ENCODE measurements around the gene RAB36. TPM values are rescaled to one million over a fixed set of nuclear protein-coding genes. Genes with fewer than 3 reads are reported as not detected.

The RAB36 gene
- total RNA-seq, 4 donors from 2014 or later = 0.38 to 1.0 (median 0.57) TPM

DNA sequence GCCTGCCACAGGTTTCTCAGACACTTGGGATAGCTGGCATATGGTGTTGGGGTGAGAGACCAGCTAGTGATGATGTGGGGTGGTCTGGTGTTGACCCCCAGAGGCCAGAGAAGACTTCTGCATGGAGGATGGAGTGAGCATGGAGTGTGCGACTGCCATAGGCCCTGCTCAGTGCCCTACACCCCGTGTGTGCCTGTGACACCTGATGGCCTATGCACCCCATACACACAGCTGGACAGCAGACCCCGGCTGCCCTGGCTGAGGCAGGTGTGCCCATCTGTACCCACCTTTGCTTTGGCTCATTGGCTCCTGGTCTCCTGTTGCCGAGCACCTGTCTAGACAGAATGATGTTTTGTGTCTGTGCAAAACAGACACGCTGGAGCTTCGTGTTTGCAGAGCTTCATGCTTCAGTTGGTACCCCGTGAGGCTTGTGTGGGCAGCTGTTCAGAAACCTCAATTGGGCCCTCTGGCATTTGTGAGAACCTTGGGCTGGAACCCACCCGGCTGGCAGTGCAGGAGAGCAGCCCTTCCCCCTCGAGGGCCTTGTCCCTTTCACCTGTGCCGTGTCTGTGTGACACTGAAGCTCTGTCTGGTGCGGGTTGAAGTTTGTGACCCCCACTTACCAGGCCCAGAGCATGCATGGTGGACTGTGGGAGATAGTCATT, 62.6 kb downstream of the RAB36 start:
- TF ChIP-seq, protein P1, sequence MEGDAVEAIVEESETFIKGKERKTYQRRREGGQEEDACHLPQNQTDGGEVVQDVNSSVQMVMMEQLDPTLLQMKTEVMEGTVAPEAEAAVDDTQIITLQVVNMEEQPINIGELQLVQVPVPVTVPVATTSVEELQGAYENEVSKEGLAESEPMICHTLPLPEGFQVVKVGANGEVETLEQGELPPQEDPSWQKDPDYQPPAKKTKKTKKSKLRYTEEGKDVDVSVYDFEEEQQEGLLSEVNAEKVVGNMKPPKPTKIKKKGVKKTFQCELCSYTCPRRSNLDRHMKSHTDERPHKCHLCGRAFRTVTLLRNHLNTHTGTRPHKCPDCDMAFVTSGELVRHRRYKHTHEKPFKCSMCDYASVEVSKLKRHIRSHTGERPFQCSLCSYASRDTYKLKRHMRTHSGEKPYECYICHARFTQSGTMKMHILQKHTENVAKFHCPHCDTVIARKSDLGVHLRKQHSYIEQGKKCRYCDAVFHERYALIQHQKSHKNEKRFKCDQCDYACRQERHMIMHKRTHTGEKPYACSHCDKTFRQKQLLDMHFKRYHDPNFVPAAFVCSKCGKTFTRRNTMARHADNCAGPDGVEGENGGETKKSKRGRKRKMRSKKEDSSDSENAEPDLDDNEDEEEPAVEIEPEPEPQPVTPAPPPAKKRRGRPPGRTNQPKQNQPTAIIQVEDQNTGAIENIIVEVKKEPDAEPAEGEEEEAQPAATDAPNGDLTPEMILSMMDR (IDR thresholded peaks at IDR 0.05; ENCODE audit: low read depth) = no peak

DNA sequence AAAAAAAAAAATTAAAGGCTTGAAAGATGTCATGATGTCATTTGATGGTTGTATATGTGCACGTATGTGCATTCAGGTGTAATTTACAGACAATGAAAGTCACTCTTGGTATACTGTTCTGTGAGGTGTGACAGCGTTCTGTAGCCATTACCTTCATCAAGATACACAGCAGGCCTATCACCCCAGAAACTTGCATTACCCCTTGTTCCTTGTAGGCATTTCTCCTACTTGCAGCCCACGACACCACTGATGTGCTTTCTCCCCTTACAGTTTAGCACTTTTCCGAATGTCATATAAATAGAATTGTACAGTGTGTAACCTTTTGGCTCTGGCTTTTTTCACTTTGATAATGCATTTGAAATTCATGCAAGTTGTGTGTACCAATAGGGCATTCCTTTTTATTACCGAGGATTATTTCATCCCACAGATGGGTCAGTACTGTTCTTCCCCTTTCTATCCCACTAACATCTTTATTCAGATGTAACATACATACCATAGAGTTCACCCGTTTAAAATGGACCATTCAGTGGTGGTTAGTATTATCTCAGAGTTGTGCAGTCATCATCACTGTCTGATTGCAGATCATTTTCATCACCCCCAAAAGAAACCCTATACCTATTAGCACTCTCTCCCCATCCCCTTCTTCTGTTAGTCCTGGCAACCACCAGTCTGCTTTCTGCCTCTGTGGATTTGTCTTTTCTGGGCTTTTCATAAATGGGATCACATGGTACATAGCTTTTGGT, 65.3 kb downstream of the RAB36 start:
- TF ChIP-seq, protein P1 (IDR thresholded peaks at IDR 0.05; ENCODE audit: low read depth) = no peak

DNA sequence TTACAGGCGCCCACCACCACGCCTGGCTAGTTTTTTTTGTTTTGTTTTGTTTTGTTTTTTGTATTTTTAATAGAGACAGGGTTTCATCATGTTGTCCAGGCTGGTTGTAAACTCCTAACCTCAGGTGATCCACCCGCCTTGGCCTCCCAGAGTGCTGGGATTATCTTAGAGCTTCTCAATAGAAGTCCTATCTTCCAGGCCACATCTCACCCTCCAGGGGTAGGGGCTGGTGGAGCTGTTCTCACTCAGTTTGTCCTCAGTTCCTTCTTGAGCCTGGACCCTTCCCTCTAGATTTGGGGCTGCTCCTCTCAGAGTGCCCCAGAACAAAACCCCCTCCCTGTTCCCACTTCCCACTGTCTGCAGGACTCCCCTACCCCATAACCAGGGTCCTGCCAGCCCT, 66.3 kb downstream of the RAB36 start:
- TF ChIP-seq, protein P1 (IDR thresholded peaks at IDR 0.05; ENCODE audit: low read depth) = no peak

DNA sequence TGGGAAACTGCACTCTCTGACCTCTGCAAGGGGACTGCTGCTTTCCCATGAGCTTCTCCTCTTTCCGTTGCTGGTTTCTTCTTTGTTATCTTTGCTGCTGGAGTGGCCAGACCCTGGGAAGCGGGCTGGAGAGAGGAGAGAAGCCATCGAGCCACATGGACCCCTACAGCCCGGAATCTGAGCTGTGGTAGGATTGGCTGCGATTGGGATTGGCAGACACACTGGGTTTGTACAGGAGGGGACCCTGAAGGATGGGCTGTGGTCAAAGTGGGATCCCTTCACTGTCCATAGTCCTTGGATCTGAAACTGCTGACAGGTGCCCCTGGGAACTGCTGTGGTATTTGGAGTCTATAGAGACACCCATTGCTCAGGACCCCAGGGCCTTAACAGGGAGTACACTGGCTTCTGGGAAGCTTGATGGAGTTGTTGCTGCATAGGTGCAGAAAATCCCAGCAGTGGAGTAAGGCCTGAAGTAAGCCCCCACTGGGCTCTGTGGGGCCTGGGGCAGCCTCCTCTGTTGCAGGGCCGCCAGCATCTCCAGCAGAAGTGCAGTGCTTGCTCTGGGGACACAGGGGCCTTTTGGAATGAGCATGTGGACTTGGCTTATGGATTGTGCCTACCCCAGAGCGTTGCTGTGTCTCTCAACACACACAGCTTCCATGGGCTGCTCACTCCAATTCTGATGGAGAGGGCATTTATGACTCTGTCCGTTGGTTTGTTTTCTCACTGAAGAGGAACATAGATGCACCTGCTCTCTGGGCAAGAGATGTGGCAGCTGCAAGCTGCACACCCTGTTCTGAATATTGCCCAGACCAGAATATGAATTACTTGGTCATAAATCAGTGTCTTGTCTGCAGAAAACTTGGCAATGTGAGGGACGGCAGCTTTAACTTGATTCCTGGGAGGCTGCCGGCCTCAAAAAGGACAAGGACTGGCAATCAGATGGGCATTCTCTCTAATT, 67.1 kb downstream of the RAB36 start:
- TF ChIP-seq, protein P1 (IDR thresholded peaks at IDR 0.05; ENCODE audit: low read depth) = no peak

DNA sequence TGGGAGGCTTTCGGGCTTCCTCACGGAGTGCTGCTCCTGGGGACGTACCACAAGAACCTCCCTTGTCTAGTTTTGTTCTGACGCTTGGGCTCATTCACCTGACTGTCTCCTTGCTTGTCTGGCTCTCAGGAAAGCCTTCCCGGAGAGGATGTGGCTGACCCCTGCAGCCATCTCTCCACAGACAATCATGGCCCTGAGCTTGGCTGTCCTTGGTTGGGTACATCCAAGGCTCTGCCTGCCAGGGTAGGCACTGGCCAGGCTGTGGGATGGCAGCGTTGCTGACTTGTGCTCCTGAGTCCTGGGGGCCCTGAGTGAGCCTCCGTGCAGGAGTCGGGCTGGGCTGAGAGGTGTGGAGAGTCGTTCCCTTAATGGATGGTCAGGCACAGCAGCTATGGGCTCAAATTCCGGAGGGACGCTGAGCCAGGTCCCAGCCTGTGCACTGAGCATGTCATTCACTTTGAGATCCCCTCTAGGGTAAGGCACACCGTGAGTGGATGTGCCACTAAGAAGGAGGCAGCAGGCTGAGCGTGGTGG, 67.8 kb downstream of the RAB36 start:
- TF ChIP-seq, protein P1 (IDR thresholded peaks at IDR 0.05; ENCODE audit: low read depth) = no peak

DNA sequence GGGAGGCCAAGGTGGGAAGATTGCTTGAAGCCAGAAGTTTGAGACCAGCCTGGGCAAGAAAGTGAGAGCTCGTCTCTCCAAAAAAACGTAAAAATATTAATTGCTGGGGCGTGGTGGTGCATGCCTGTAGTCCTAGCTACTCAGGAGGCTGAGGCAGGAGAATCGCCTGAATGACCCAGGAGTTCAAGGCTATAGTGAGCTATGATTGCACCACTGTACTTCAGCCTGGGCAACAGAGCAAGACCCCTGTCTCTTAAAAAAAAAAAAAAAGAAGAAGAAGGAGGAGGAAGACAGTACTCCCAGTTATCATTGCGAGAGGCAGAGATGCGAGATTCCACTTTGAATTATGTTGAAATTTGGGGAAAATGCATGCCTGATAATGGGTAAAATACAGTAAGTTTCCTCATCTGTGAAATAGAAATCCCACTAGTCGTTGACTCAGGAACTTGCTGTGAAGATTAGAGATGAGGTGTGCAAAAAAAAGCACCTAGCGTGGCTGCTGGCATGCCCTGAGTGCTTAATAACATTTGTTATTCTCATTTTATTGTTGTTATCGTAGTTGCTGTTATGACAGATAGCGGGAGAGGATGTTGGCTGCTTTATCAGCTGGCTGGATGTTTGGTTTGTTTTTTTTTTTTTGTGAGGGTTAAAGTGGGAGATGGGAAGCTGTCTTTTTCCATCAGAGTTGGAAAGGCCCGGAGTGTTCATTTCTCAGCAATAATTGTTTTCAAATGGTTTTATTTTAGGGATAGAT, 68.5 kb downstream of the RAB36 start:
- TF ChIP-seq, protein P1 (IDR thresholded peaks at IDR 0.05; ENCODE audit: low read depth) = no peak

Small RNAs within 50 kb of the gene (small RNA-seq; reads per million reads assigned to genes)
- not detected for gene BCRP8
- gene RF00017 = not detected
- not detected for gene RF00066

Other genes starting within 250 kb of the RAB36 start
- gene GNAZ, start 75.0 kb upstream of the RAB36 start, total RNA-seq = 10 to 100 TPM in 1 of 4 donors, 1 to 10 TPM in 3; 4.1 to 16.2 (median 6.5) TPM
- not detected for gene RSPH14, start 3.5 kb upstream of the RAB36 start, total RNA-seq
- gene BCR, start 35.0 kb downstream of the RAB36 start, total RNA-seq = 10 to 100 TPM; 19.2 to 63.5 (median 24.8) TPM

Measured in subcutaneous adipose tissue (tissue), 4 donors.